Activated CD4-positive, alpha-beta T cell treated with anti-CD3 and anti-CD28 coated beads, Interleukin-2, amount 10 ng/mL, durations not matched to agents 7 days and 5 days (primary cell): ENCODE data around the gene KIF15. TPM values are rescaled to one million over a fixed set of nuclear protein-coding genes. Genes with fewer than 3 reads are reported as not detected.

ENCODE experiments used
- CTCF ChIA-PET: fragments of 350-600 bp; sonication (Branson Sonifier 250); formaldehyde crosslinking; loops from one replicate; lab custom pipeline; 2021; ENCODE audit warnings: antibody characterized with exemption; lab: Charles Lee
- POLR2A ChIA-PET: fragments of 350-600 bp; sonication (Branson Sonifier 250); formaldehyde crosslinking; loops from one replicate; lab custom pipeline; 2021; ENCODE audit warnings: antibody characterized with exemption; lab: Charles Lee
- DNase-seq: peaks from one replicate; pipeline ENCODE4 v3.0.0-alpha.2; 2020
- H3K27ac Mint-ChIP-seq: one replicate; pipeline ENCODE4 v1.8.0; 2021; ENCODE audit warnings: mild to moderate bottlenecking, moderate library complexity, mixed read lengths
- H3K27me3 Mint-ChIP-seq: one replicate; pipeline ENCODE4 v1.8.0; 2021; ENCODE audit warnings: mixed read lengths
- H3K36me3 Mint-ChIP-seq: one replicate; pipeline ENCODE4 v1.8.0; 2021; ENCODE audit warnings: low read depth, mixed read lengths
- H3K4me1 Mint-ChIP-seq: one replicate; pipeline ENCODE4 v1.8.0; 2021; ENCODE audit warnings: mixed read lengths
- H3K4me3 Mint-ChIP-seq: one replicate; pipeline ENCODE4 v1.8.0; 2021; ENCODE audit warnings: mild to moderate bottlenecking, moderate library complexity, mixed read lengths
- H3K9me3 Mint-ChIP-seq: one replicate; pipeline ENCODE4 v1.8.0; 2021; ENCODE audit warnings: mixed read lengths
- total RNA-seq, 2 experiments: library from RNA; stranded (reverse); gene quantifications; one replicate each; pipeline ENCODE4 v1.2.3, GENCODE V29; 2021

Gene KIF15
- total RNA-seq, result 10 to 100 TPM; 58.8 to 73.5 TPM

DNA sequence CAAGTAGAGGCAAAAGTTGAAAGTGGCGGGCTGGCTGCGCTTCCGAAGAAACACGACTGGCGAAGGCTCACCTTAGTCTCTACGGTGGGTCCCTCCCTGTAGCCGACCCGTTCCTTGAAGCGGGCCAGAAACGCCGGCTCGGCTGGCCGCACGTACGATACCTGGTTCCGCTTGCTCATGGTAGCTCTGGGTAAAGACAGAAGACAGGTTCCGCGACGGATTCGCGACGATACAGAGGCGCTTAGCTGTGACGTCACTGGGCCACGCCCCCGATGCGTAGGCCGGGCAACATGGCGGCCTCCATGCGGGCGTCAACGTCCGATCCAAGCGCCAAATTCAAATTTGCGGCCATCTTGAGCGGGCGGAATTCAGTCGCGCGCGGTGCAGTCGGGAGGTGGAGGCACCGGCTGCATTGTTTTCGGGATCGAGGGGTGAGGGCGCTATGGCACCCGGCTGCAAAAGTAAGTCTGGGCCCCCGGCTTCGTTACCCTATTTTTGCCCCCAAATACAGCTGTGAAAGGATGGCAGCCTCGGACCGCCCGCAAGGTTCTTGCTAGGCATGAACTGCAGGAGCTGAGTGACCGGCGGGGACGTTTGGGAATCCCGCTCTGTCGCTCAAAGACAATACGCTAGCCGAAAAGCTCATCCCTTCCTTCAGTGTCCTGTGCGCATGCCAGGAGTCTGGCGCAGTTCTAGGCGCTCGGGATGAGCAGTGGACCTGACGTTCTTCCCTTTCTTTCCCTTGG is at the start of gene KIF15, which contains the start of gene KIAA1143:
Gene KIF15 (plus strand): TSS at position 371 of the 746 bp plus-strand sequence. CDS start 72 bp downstream, at position 443.
Gene KIAA1143 (minus strand): TSS at position 196 of the 746 bp plus-strand sequence. CDS start 17 bp downstream, at position 179.
- CTCF ChIA-PET, result interaction anchor here (0.7 to 2.4 kb wide), 5 partner anchors 8 to 131 kb away, joined by 3 to 6 read pairs (median 3); partner anchors contain the start of gene ZNF501
- Mint-ChIP-seq H3K27ac (peak within 1 kb of the TSS; percentile 91), H3K36me3 (peaks cover 72% of the 10 kb centered on the region), H3K9me3 (peaks cover 42% of the 10 kb centered on the region), H3K4me3 (peak within 1 kb of the TSS; percentile 85), H3K27me3 (no peaks in the 10 kb centered on the region), H3K4me1 (peaks cover 29% of the 10 kb centered on the region)
- DNase-seq, result peak; percentile 96
- POLR2A ChIA-PET, result interaction anchor here (1.0 kb wide), 1 partner anchor 251 kb away, joined by 3 read pairs; no protein-coding TSS in a partner anchor

GRCh38 chr3:44712455-44713075 is 49.0 kb upstream of the KIF15 start, which contains the start of gene ZNF502:
Gene ZNF502, plus strand, starts transcription at chr3:44712660. Its CDS starts 7,602 bp downstream, at chr3:44720262.
- peak within 1 kb of the TSS; percentile 84 for H3K4me3 Mint-ChIP-seq
- peaks cover 28% of the 10 kb centered on the region for H3K36me3 Mint-ChIP-seq
- H3K27ac Mint-ChIP-seq, result peak within 1 kb of the TSS; percentile 84
- ChIA-PET CTCF (no interaction called here), POLR2A (interaction anchor here (0.6 kb wide), 1 partner anchor 18 kb away, joined by 3 read pairs; no protein-coding TSS in a partner anchor)
- peaks cover 10% of the 10 kb centered on the region for H3K4me1 Mint-ChIP-seq
- H3K27me3 Mint-ChIP-seq, result no peaks in the 10 kb centered on the region
- H3K9me3 Mint-ChIP-seq, result peaks cover 54% of the 10 kb centered on the region
- DNase-seq, result peak; percentile 50

- H3K27me3 Mint-ChIP-seq, result no peaks in the 10 kb centered on the region
- DNase-seq, result no peak
- peaks cover 73% of the 10 kb centered on the region for H3K9me3 Mint-ChIP-seq
- no peaks in the 10 kb centered on the region for H3K4me1 Mint-ChIP-seq
- H3K36me3 Mint-ChIP-seq, result peaks cover 52% of the 10 kb centered on the region
- H3K27ac Mint-ChIP-seq, result no peak overlapping the region
- no peak overlapping the region for H3K4me3 Mint-ChIP-seq
- ChIA-PET CTCF (interaction anchor here (1.6 kb wide), 1 partner anchor 40 kb away, joined by 3 read pairs; the partner anchor contains the start of genes KIAA1143 and KIF15), POLR2A (no interaction called here)
Measured at GRCh38 chr3:44721231-44722102, 40.1 kb upstream of the KIF15 start.

GRCh38 chr3:44722103-44722401 is 39.5 kb upstream of the KIF15 start:
- Mint-ChIP-seq H3K36me3 (peaks cover 48% of the 10 kb centered on the region), H3K9me3 (peaks cover 69% of the 10 kb centered on the region), H3K27ac (no peak overlapping the region), H3K4me1 (no peaks in the 10 kb centered on the region), H3K4me3 (no peak overlapping the region), H3K27me3 (no peaks in the 10 kb centered on the region)
- ChIA-PET POLR2A (no interaction called here), CTCF (interaction anchor here (1.6 kb wide), 1 partner anchor 40 kb away, joined by 3 read pairs; the partner anchor contains the start of genes KIAA1143 and KIF15)
- no peak for DNase-seq

GRCh38 chr3:44729384-44729910 is 32.1 kb upstream of the KIF15 start, which contains the start of gene ZNF501:
Gene ZNF501, plus strand, starts transcription at chr3:44729635. Its CDS starts 4,787 bp downstream, at chr3:44734422.
- peaks cover 14% of the 10 kb centered on the region for H3K4me1 Mint-ChIP-seq
- peak within 1 kb of the TSS; percentile 89 for H3K4me3 Mint-ChIP-seq
- DNase-seq, result peak; percentile 86
- peaks cover 72% of the 10 kb centered on the region for H3K9me3 Mint-ChIP-seq
- POLR2A ChIA-PET, result interaction anchor here (1.1 kb wide), 1 partner anchor 285 kb away, joined by 3 read pairs; no protein-coding TSS in a partner anchor
- CTCF ChIA-PET, result interaction anchor here (0.7 to 1.1 kb wide), 3 partner anchors 18 to 101 kb away, joined by 3 to 4 read pairs (median 3); partner anchors contain the start of genes KIAA1143 and KIF15
- peak within 1 kb of the TSS; percentile 90 for H3K27ac Mint-ChIP-seq
- H3K27me3 Mint-ChIP-seq, result no peaks in the 10 kb centered on the region
- peaks cover 56% of the 10 kb centered on the region for H3K36me3 Mint-ChIP-seq

GRCh38 chr3:44734646-44735168 is 26.9 kb upstream of the KIF15 start:
- Mint-ChIP-seq H3K27me3 (no peaks in the 10 kb centered on the region), H3K4me3 (no peak overlapping the region), H3K36me3 (peaks cover 43% of the 10 kb centered on the region), H3K4me1 (peaks cover 6% of the 10 kb centered on the region), H3K27ac (no peak overlapping the region), H3K9me3 (peaks cover 79% of the 10 kb centered on the region)
- ChIA-PET POLR2A (no interaction called here), CTCF (no interaction called here)
- no peak for DNase-seq

GRCh38 chr3:44761101-44761423 is 532 bp upstream of the KIF15 start:
- POLR2A ChIA-PET, result no interaction called here
- no peak for DNase-seq

GRCh38 chr3:44762170-44762677 is 630 bp downstream of the KIF15 start:
- Mint-ChIP-seq H3K4me1 (peaks cover 31% of the 10 kb centered on the region), H3K4me3 (peak overlapping the region; percentile 85), H3K27me3 (no peaks in the 10 kb centered on the region), H3K27ac (peak overlapping the region; percentile 91), H3K36me3 (peaks cover 72% of the 10 kb centered on the region), H3K9me3 (peaks cover 41% of the 10 kb centered on the region)
- ChIA-PET POLR2A (interaction anchor here (1.0 kb wide), 1 partner anchor 251 kb away, joined by 3 read pairs; no protein-coding TSS in a partner anchor), CTCF (interaction anchor here (0.7 to 2.4 kb wide), 3 partner anchors 7 to 131 kb away, joined by 3 to 6 read pairs (median 5); no protein-coding TSS in a partner anchor)
- no peak for DNase-seq

More at GRCh38 chr3:44761101-44761423, 532 bp upstream of the KIF15 start:
- Mint-ChIP-seq H3K4me3 (peak overlapping the region; percentile 85), H3K27me3 (no peaks in the 10 kb centered on the region), H3K4me1 (peaks cover 29% of the 10 kb centered on the region), H3K9me3 (peaks cover 42% of the 10 kb centered on the region), H3K36me3 (peaks cover 72% of the 10 kb centered on the region), H3K27ac (peak overlapping the region; percentile 91)
- CTCF ChIA-PET, result interaction anchor here (0.7 to 2.4 kb wide), 4 partner anchors 9 to 130 kb away, joined by 3 to 6 read pairs (median 4); partner anchors contain the start of gene ZNF501

DNA sequence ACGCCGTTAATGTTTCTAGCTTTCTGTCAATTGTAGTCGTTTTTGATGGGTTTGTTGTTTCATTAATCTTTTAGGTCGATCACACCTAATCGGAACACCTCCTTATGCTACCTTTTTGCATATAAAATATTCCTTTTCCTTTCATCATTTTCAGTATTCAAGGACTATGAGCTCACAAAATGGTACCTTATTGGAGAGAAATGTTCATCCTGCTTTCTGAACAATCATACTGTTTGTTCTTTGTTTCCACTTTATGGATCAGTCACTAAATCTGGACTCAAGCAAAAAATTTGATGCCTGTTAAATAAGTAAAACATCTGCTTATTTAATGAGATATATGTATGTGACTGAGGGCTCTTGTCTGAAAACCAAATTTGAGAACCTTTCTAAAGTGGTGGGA is 1.1 kb downstream of the KIF15 start:
- CTCF ChIA-PET, result interaction anchor here (0.7 to 2.4 kb wide), 2 partner anchors 45 to 132 kb away, joined by 5 to 6 read pairs; no protein-coding TSS in a partner anchor
- no peak for DNase-seq
- Mint-ChIP-seq H3K9me3 (peaks cover 38% of the 10 kb centered on the region), H3K36me3 (peaks cover 72% of the 10 kb centered on the region), H3K27ac (peak overlapping the region; percentile 91), H3K27me3 (no peaks in the 10 kb centered on the region), H3K4me3 (peak overlapping the region; percentile 85), H3K4me1 (peaks cover 31% of the 10 kb centered on the region)
- POLR2A ChIA-PET, result no interaction called here

GRCh38 chr3:44764248-44764647 is 2.7 kb downstream of the KIF15 start:
- Mint-ChIP-seq H3K27ac (peak overlapping the region; percentile 13), H3K4me3 (no peak overlapping the region), H3K36me3 (peaks cover 73% of the 10 kb centered on the region), H3K9me3 (peaks cover 32% of the 10 kb centered on the region), H3K27me3 (no peaks in the 10 kb centered on the region), H3K4me1 (peaks cover 31% of the 10 kb centered on the region)
- POLR2A ChIA-PET, result no interaction called here
- CTCF ChIA-PET, result no interaction called here
- DNase-seq, result no peak

GRCh38 chr3:44771424-44772098 is 10.0 kb downstream of the KIF15 start:
- peaks cover 91% of the 10 kb centered on the region for H3K36me3 Mint-ChIP-seq
- POLR2A ChIA-PET, result no interaction called here
- H3K27ac Mint-ChIP-seq, result no peak overlapping the region
- peaks cover 51% of the 10 kb centered on the region for H3K9me3 Mint-ChIP-seq
- CTCF ChIA-PET, result interaction anchor here (1.0 kb wide), 1 partner anchor 12 kb away, joined by 3 read pairs; no protein-coding TSS in a partner anchor
- no peak overlapping the region for H3K4me3 Mint-ChIP-seq
- H3K4me1 Mint-ChIP-seq, result peaks cover 2% of the 10 kb centered on the region
- H3K27me3 Mint-ChIP-seq, result no peaks in the 10 kb centered on the region
- no peak for DNase-seq
